NT2/D1 (cell line): ENCODE data around the gene GLCE.

ENCODE experiments used
- YY1 ChIP-seq: IDR thresholded peaks from 2 replicates; pipeline ENCODE4 v1.6.1; 2011; ENCODE audit not compliant: insufficient read length, insufficient read depth
- ZNF274 ChIP-seq: IDR thresholded peaks from 2 replicates; pipeline ENCODE4 v1.6.1; 2011; ENCODE audit warnings: mild to moderate bottlenecking, low read depth, low read length

DNA sequence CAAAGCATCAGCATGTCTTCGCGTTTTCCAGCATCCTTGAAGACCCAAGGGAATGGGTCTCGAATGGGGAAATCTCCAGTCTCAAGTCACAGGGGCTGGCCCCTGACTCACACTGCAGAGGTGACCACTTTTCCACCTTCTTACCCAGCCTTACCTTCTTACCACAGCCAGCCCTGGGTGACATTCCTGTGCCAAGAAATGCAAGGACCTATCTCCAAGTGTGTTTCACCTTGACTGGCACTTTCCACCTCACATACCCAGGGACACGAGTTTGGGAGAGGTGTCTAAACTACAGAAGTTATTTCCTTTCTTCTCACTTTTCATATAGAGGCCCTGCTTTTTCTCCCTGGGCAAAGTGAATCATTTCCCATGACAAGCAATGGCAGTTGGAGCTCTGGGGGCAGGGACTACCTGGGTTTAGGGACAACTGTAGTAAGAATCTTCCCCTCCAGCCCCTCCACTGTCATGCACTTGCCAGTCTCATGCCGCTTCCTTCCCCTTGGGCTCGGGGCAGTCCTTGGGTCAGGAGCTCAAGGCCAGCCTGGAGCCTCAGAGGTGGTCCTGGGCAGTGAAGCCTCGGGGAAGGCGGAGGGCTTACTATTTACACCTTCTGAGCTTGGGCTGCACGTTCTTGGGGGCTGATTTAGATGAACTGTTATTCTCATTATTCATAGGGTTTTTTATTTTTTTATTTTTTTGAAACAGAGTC is 155.1 kb downstream of the GLCE start:
- TF ChIP-seq YY1 (no peak), ZNF274 (no peak)
